Nephron progenitor cell (in vitro differentiated cells): ENCODE measurements around the gene RCBTB1.

ENCODE experiments used
- DNase-seq: peaks from one replicate; pipeline ENCODE4 v3.0.0; 2021
- H3K27ac Mint-ChIP-seq: 2 replicates; pipeline ENCODE4 v1.8.0; 2021; ENCODE audit warnings: mild to moderate bottlenecking, moderate library complexity, mixed read lengths
- H3K27me3 Mint-ChIP-seq: 2 replicates; pipeline ENCODE4 v1.8.0; 2021; ENCODE audit warnings: mild to moderate bottlenecking, low read depth, mixed read lengths; ENCODE audit not compliant: poor library complexity
- H3K36me3 Mint-ChIP-seq: 2 replicates; pipeline ENCODE4 v1.8.0; 2021; ENCODE audit warnings: low read depth, mixed read lengths
- H3K4me1 Mint-ChIP-seq: 2 replicates; pipeline ENCODE4 v1.8.0; 2021; ENCODE audit warnings: mixed read lengths
- H3K4me3 Mint-ChIP-seq: 2 replicates; pipeline ENCODE4 v1.8.0; 2021; ENCODE audit warnings: mild to moderate bottlenecking, moderate library complexity, mixed read lengths
- H3K9me3 Mint-ChIP-seq: 2 replicates; pipeline ENCODE4 v1.8.0; 2021; ENCODE audit warnings: mild to moderate bottlenecking, moderate library complexity, mixed read lengths
- CTCF ChIP-seq: fragments of 200-600 bp; sonication (generic); IDR thresholded peaks from 2 replicates; pipeline ENCODE4 v1.5.0; 2021; ENCODE audit warnings: antibody characterized with exemption

The RCBTB1 gene

GRCh38 chr13:49543656-49544055, 41.7 kb downstream of the RCBTB1 start:
- no peak overlapping the region for H3K27ac Mint-ChIP-seq
- H3K9me3 Mint-ChIP-seq: no peaks in the 10 kb centered on the region

GRCh38 chr13:49540552-49540951, 44.8 kb downstream of the RCBTB1 start:
- Mint-ChIP-seq H3K9me3 (no peaks in the 10 kb centered on the region), H3K27ac (peak overlapping the region; percentile 95), H3K36me3 (peaks cover 60% of the 10 kb centered on the region), H3K27me3 (no peaks in the 10 kb centered on the region), H3K4me1 (peaks cover 18% of the 10 kb centered on the region), H3K4me3 (no peak overlapping the region)
- no peak for DNase-seq
- no peak for TF ChIP-seq CTCF

More at GRCh38 chr13:49543656-49544055, 41.7 kb downstream of the RCBTB1 start:
- no peak for DNase-seq
- H3K27me3 Mint-ChIP-seq: no peaks in the 10 kb centered on the region
- peaks cover 48% of the 10 kb centered on the region for H3K36me3 Mint-ChIP-seq
- no peak overlapping the region for H3K4me3 Mint-ChIP-seq
- H3K4me1 Mint-ChIP-seq: peaks cover 18% of the 10 kb centered on the region
- TF ChIP-seq CTCF: no peak

GRCh38 chr13:49539746-49540145, 45.6 kb downstream of the RCBTB1 start:
- DNase-seq: no peak
- no peak overlapping the region for H3K4me3 Mint-ChIP-seq
- H3K27me3 Mint-ChIP-seq: no peaks in the 10 kb centered on the region
- H3K36me3 Mint-ChIP-seq: peaks cover 68% of the 10 kb centered on the region
- peaks cover 22% of the 10 kb centered on the region for H3K4me1 Mint-ChIP-seq
- TF ChIP-seq CTCF: no peak
- peak overlapping the region; percentile 95 for H3K27ac Mint-ChIP-seq
- H3K9me3 Mint-ChIP-seq: no peaks in the 10 kb centered on the region

- TF ChIP-seq CTCF: no peak
- DNase-seq: no peak
- Mint-ChIP-seq H3K9me3 (no peaks in the 10 kb centered on the region), H3K36me3 (peaks cover 69% of the 10 kb centered on the region), H3K27me3 (no peaks in the 10 kb centered on the region), H3K4me1 (peaks cover 24% of the 10 kb centered on the region), H3K4me3 (no peak overlapping the region), H3K27ac (peak overlapping the region; percentile 84)
Observed at GRCh38 chr13:49539313-49539712, 46.0 kb downstream of the RCBTB1 start.

- no peak for TF ChIP-seq CTCF
- peaks cover 78% of the 10 kb centered on the region for H3K36me3 Mint-ChIP-seq
- no peaks in the 10 kb centered on the region for H3K27me3 Mint-ChIP-seq
- H3K4me3 Mint-ChIP-seq: no peak overlapping the region
- peaks cover 33% of the 10 kb centered on the region for H3K4me1 Mint-ChIP-seq
- DNase-seq: no peak
- H3K27ac Mint-ChIP-seq: no peak overlapping the region
- H3K9me3 Mint-ChIP-seq: no peaks in the 10 kb centered on the region
Observed at GRCh38 chr13:49538404-49538803, 47.0 kb downstream of the RCBTB1 start.

- no peak for DNase-seq
- no peak overlapping the region for H3K4me3 Mint-ChIP-seq
- H3K36me3 Mint-ChIP-seq: peaks cover 81% of the 10 kb centered on the region
- no peaks in the 10 kb centered on the region for H3K27me3 Mint-ChIP-seq
- peak overlapping the region; percentile 72 for H3K27ac Mint-ChIP-seq
- no peak for TF ChIP-seq CTCF
- H3K4me1 Mint-ChIP-seq: peaks cover 54% of the 10 kb centered on the region
- no peaks in the 10 kb centered on the region for H3K9me3 Mint-ChIP-seq
Observed at GRCh38 chr13:49536144-49536873, 49.0 kb downstream of the RCBTB1 start.
